GM18519 (cell line): Measurements from ENCODE around the gene ELMO1.

Experiments used
- ATAC-seq: cut with Tn5 transposase; IDR thresholded peaks from one replicate; pipeline ENCODE4 v1.9.1; 2021; ENCODE audit warnings: mild to moderate bottlenecking, moderate library complexity; ENCODE audit not compliant: unreplicated experiment, low FRiP score

Gene ELMO1

DNA sequence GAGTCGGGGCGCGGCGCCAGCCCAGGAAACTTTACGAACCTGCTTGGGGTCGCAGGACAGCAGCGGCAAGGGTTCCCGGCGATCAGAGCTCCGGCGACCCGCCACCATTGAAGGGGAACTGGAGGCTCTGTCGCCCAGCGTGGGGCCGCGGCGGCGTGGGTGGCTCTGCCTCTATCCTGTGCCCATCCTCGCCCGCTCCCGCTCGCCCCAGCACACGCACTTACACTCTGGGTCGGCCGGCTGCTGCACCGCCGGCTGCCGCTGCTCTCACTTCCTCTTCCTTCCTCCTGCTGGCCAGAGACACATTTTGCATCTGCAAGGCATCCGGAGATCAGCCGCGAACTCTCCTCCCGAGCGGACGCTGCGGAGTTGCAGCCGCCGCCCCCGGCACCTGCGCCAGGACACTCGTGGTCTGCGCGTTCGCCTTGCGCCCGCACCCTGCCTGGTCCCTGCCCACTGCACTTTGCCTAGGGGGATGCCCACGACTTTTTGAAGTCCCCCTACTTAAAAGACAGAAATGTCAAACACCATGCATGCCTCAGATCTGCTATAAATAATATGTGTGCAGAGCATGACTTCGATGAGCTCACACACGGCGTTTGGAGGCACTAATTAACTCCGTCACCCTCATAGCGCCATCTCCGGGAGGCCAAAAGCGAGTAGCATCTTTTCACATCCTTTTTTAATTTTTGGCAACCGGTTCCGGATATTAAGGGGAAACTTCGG is at the start of gene ELMO1:
Gene ELMO1 (minus strand): TSS at position 229 of the 726 bp plus-strand sequence. CDS start 106,174 bp downstream, outside the sequence.
- ATAC-seq, result peak; percentile 79

DNA sequence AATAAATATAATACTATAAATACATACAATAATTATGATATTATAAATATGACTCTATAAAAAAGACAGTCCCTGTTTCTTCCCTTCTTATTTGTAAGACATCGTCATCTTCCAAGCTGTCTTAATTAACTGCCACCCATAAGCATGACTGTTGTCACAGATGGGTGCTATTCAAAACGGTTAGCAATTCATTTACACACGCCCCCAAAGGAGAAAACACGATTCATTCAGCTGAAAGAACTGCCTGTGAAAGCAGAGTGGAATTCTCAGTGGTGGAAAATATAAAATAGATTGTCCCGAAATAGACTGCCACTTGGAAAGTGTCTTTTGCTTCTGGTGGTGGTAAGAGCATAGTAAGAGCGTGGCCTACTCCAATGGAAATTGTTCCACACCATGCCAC is 48.9 kb upstream of the ELMO1 start:
- ATAC-seq, result no peak

GRCh38 chr7:37495574-37496184 is 47.0 kb upstream of the ELMO1 start:
- no peak for ATAC-seq

GRCh38 chr7:37494926-37495325 is 46.3 kb upstream of the ELMO1 start:
- no peak for ATAC-seq

DNA sequence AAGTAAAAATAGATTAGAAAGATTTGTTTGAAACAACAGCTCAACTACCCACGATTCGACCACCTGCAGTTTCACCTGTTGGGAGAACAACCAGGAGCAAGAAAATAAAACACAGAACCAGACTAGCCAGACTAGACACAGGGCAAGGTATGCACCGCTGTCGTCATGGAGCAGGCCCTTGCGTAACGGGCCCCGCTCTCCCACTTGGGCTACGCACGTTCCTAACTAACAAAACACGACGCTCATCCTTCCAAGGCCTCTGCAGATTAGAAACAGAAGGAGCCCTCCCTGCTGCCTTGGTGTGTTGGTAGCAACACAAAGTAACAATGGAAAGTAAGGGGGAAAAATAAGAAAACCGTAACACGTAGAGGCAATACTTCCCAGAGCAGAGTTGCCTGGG is 45.1 kb upstream of the ELMO1 start:
- ATAC-seq, result no peak

DNA sequence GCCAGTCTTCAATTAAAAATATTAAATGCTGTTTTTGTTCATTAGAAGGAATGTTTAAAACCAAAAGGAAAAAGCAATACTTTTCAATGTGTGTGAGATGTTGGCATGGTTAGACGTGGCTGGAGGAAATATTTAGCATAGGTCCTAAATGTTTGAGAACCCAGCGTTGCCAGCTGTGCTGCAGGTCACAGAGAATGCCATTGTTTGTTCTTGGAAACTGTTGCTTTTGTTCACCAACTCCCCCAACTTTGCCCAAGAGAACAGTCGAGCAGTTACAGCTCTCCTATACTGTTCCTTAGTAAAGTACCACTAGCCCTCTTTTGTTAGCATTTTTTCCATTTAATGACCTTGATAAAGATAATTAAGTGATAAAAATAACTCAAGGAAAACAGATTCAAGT is 44.5 kb upstream of the ELMO1 start:
- ATAC-seq, result no peak

GRCh38 chr7:37491919-37492694 is 43.4 kb upstream of the ELMO1 start:
- ATAC-seq, result no peak

GRCh38 chr7:37489703-37490102 is 41.0 kb upstream of the ELMO1 start:
- no peak for ATAC-seq

- no peak for ATAC-seq
Observed at GRCh38 chr7:37488163-37488764, 39.6 kb upstream of the ELMO1 start.

- ATAC-seq, result no peak
Observed at GRCh38 chr7:37484426-37485073, 35.9 kb upstream of the ELMO1 start.

- ATAC-seq, result no peak
Observed at GRCh38 chr7:37483627-37484026, 35.0 kb upstream of the ELMO1 start.

DNA sequence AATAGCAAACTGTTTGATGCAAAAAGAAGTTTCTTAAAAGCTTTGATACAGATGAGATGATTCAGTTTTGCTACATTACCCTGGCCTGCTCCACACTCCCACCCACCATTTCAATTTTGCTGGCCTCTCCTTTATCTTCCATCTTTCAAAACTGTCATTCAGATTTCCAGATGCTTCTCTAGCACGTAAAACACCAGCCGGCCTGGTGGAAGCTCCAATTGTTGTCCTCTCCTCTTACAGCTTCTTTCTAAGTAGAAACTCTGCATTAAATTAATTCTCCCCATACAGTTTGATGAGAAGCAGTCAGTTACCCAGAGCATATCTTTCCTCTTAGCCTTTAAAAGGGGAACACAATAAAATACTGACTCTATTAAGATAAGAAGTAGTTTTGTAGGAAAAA is 34.3 kb upstream of the ELMO1 start:
- ATAC-seq, result no peak

- no peak for ATAC-seq
Observed at GRCh38 chr7:37482505-37482904, 33.8 kb upstream of the ELMO1 start.

- ATAC-seq, result no peak
Observed at GRCh38 chr7:37481722-37482288, 33.1 kb upstream of the ELMO1 start.

- no peak for ATAC-seq
Observed at GRCh38 chr7:37481154-37481553, 32.5 kb upstream of the ELMO1 start.

DNA sequence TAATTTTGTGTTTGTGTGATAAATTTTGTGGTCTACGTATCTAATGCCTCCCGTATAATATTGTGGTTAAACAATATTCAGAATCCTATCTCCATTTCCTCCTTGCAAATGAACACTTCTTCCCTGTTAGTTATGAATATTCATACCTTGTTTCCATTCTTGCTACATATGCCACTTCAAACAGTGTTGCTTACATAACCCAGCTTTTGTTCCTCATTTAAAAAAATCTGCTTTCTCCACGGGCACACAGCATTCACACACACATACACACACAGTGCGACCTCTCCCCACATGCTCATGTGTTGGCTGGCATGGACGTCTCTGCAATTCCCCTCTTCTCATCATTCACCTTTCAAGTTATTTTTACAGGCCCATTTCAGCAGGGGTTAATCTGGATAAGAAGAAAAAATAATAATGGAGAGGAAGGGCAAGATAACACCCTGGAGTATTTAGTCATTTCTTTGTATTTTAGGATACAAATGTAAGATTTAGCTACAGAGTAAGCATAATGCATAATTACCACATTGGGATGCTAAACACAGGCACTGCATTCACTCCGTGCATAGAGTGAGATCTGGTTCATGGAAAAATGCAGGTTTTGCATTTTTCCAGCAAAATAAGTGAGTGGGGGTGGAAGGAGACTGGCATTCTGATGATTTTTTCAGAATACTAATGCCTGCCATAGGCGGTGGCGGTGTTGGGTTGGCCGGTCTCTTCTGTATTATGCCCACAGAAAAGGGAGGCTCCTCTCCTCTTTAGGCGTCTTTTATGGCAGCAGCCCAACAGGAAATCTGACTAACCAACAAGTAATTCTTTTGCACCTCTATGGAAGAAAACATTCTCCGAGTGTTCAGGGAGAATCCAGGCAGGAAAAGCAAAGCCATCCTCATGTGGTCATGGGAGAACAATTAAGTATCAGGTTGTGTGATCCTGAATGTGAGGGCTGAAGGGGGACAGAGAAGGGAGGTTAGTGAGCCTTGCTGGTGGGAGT is 31.7 kb upstream of the ELMO1 start:
- ATAC-seq, result no peak

DNA sequence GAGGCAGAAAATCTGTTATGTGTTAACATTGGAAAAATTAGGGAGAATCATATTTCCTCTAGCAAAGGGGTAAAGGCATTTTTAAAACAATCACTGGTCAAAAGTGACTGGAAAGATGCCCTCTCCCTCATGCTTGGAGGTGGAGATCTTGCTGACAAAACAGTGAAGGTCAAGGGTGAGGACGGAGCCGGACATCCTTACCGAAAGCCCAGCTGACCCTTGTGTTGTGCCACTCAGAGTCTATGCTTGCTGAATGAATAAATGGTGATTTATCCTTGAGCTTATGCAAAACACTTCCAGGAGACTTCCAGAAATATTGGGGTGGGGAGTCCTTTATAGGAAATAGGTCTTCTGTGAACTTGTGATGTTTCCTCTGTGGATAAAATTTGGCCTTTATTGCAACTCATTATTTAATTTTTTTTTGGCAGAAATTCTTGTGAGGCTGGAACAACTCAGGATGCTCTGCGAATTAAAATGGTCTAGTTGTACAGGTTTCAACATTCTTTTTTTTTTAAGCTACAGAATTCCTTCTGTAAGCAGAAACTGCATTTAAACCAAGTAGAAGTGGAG is 28.3 kb upstream of the ELMO1 start:
- ATAC-seq, result no peak

DNA sequence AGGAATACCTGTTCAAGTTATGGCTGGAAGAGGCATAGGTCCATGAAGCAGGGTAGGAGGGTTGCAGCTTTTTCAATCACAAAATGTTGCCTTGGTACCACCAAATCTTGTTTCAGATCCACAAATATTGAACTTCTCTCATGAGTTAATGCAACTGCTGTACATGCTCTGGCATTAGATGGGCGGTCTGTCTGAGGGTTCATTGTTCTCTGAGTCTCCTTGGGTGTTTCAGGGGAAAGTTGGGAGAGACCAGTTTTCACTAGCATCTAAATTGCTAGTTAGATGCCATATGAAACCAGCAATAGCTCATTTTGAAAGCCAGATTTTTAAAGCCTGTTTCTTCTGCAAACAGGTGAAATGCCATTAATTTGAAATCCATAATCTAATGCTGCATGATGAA is 27.8 kb upstream of the ELMO1 start:
- ATAC-seq, result no peak

GRCh38 chr7:37475646-37476045 is 27.0 kb upstream of the ELMO1 start:
- no peak for ATAC-seq
